H9 (cell line): ENCODE measurements around the gene CAMK2N2. TPM values are rescaled to one million over a fixed set of nuclear protein-coding genes. Genes with fewer than 3 reads are reported as not detected.

Experiments
- DNase-seq: peaks from one replicate; pipeline ENCODE4 v3.0.0-alpha.2; 2017
- H2AFZ ChIP-seq: one replicate; pipeline ENCODE4 v1.6.1; 2013; ENCODE audit warnings: mild to moderate bottlenecking, low read length, control low read depth, moderate library complexity
- H2AK5ac ChIP-seq: 2 replicates; pipeline ENCODE4 v1.6.1; 2013; ENCODE audit warnings: low read length, control low read depth, mixed read lengths; ENCODE audit not compliant: insufficient read length
- H2BK120ac ChIP-seq: one replicate; pipeline ENCODE4 v1.6.1; 2013; ENCODE audit warnings: low read depth, mild to moderate bottlenecking, low read length, control low read depth, inconsistent platforms; ENCODE audit not compliant: poor library complexity, severe bottlenecking
- H2BK12ac ChIP-seq: 2 replicates; pipeline ENCODE4 v1.6.1; 2013; ENCODE audit warnings: low read length, control low read depth, mixed read lengths, low read depth; ENCODE audit not compliant: insufficient read length
- H2BK15ac ChIP-seq: 2 replicates; pipeline ENCODE4 v1.6.1; 2013; ENCODE audit warnings: low read depth, low read length, control low read depth
- H2BK20ac ChIP-seq: one replicate; pipeline ENCODE4 v1.6.1; 2013; ENCODE audit warnings: low read depth, mild to moderate bottlenecking, low read length, control low read depth, inconsistent platforms; ENCODE audit not compliant: poor library complexity, severe bottlenecking
- H2BK5ac ChIP-seq: 2 replicates; pipeline ENCODE4 v1.6.1; 2013; ENCODE audit warnings: low read length, control low read depth, mixed read lengths; ENCODE audit not compliant: insufficient read length
- H3K14ac ChIP-seq: 2 replicates; pipeline ENCODE4 v1.6.1; 2013; ENCODE audit warnings: low read length, control low read depth; ENCODE audit not compliant: insufficient read depth
- H3K18ac ChIP-seq: 2 replicates; pipeline ENCODE4 v1.6.1; 2013; ENCODE audit warnings: low read depth, mild to moderate bottlenecking, mixed read lengths, low read length, control low read depth; ENCODE audit not compliant: insufficient read length
- H3K23ac ChIP-seq: 2 replicates; pipeline ENCODE4 v1.6.1; 2013; ENCODE audit warnings: low read length, control low read depth, mixed read lengths, low read depth; ENCODE audit not compliant: insufficient read length
- H3K23me2 ChIP-seq: 2 replicates; pipeline ENCODE4 v1.6.1; 2013; ENCODE audit warnings: low read depth, mild to moderate bottlenecking, mixed read lengths, low read length, control low read depth; ENCODE audit not compliant: insufficient read length, poor library complexity, severe bottlenecking
- H3K27ac ChIP-seq: 2 replicates; pipeline ENCODE4 v1.5.1; 2013; ENCODE audit warnings: low read length, control low read depth, mixed read lengths, low read depth; ENCODE audit not compliant: insufficient read length
- H3K27me3 ChIP-seq: 2 replicates; pipeline ENCODE4 v1.6.1; 2013; ENCODE audit warnings: low read length, control low read depth, inconsistent platforms; ENCODE audit not compliant: insufficient read depth
- H3K4ac ChIP-seq: 2 replicates; pipeline ENCODE4 v1.6.1; 2013; ENCODE audit warnings: low read depth, mild to moderate bottlenecking, control low read depth, inconsistent platforms, low read length, moderate library complexity
- H3K4me1 ChIP-seq: 2 replicates; pipeline ENCODE4 v1.6.1; 2013; ENCODE audit warnings: low read length, control low read depth, inconsistent platforms; ENCODE audit not compliant: insufficient read depth
- H3K4me2 ChIP-seq: 2 replicates; pipeline ENCODE4 v1.6.1; 2013; ENCODE audit warnings: low read length, control low read depth, mixed read lengths; ENCODE audit not compliant: insufficient read length, insufficient read depth
- H3K56ac ChIP-seq: 2 replicates; pipeline ENCODE4 v1.6.1; 2013; ENCODE audit warnings: low read depth, mild to moderate bottlenecking, mixed read lengths, low read length, control low read depth; ENCODE audit not compliant: insufficient read length
- H3K79me1 ChIP-seq: 2 replicates; pipeline ENCODE4 v1.6.1; 2013; ENCODE audit warnings: low read depth, mild to moderate bottlenecking, moderate library complexity, low read length, control low read depth, inconsistent platforms; ENCODE audit not compliant: insufficient read depth, poor library complexity, severe bottlenecking
- H3K79me2 ChIP-seq: 2 replicates; pipeline ENCODE4 v1.6.1; 2013; ENCODE audit warnings: low read length, control low read depth, inconsistent platforms; ENCODE audit not compliant: insufficient read depth
- H3K9ac ChIP-seq: 2 replicates; pipeline ENCODE4 v1.6.1; 2013; ENCODE audit warnings: low read length, control low read depth, mixed read lengths; ENCODE audit not compliant: insufficient read length; ENCODE audit errors: extremely low read depth
- H3K9me3 ChIP-seq: one replicate; pipeline ENCODE4 v1.6.1; 2013; ENCODE audit warnings: low read depth, low read length, inconsistent platforms; ENCODE audit not compliant: control insufficient read depth
- H3T11ph ChIP-seq: one replicate; pipeline ENCODE4 v1.6.1; 2013; ENCODE audit warnings: mild to moderate bottlenecking, low read length, control low read depth, inconsistent platforms
- H4K20me1 ChIP-seq: one replicate; pipeline ENCODE4 v1.6.1; 2013; ENCODE audit not compliant: control insufficient read depth, insufficient read length, insufficient read depth
- H4K5ac ChIP-seq: 2 replicates; pipeline ENCODE4 v1.6.1; 2013; ENCODE audit warnings: low read depth, mild to moderate bottlenecking, mixed read lengths, low read length, control low read depth; ENCODE audit not compliant: insufficient read length
- H4K8ac ChIP-seq: replicated peaks from 2 replicates; pipeline ENCODE4 v1.6.1; 2013; ENCODE audit warnings: low read length, control low read depth, mixed read lengths, low read depth; ENCODE audit not compliant: insufficient read length
- H4K91ac ChIP-seq: 2 replicates; pipeline ENCODE4 v1.6.1; 2013; ENCODE audit warnings: low read depth, mild to moderate bottlenecking, moderate library complexity, mixed read lengths, low read length, control low read depth; ENCODE audit not compliant: insufficient read length
- H3K27ac Mint-ChIP-seq, 3 experiments: 2 replicates in 2 of 3; 3 replicates in 1 of 3; pipeline ENCODE4 v1.8.0; 2020 to 2021; ENCODE audit warnings: mixed read lengths in 3 of 3, mild to moderate bottlenecking in 1 of 3, moderate library complexity in 1 of 3
- H3K27me3 Mint-ChIP-seq: 2 replicates; pipeline ENCODE4 v1.8.0; 2021; ENCODE audit warnings: low read depth, mild to moderate bottlenecking, moderate library complexity, mixed read lengths
- H3K36me3 Mint-ChIP-seq, 3 experiments: 2 replicates in 2 of 3; 3 replicates in 1 of 3; pipeline ENCODE4 v1.8.0; 2020 to 2021; ENCODE audit warnings: low read depth in 3 of 3, mixed read lengths in 3 of 3; ENCODE audit not compliant: insufficient read depth in 1 of 3
- H3K4me1 Mint-ChIP-seq, 2 experiments: 2 replicates each; pipeline ENCODE4 v1.8.0; 2020; ENCODE audit warnings: mixed read lengths in 2 of 2
- H3K4me3 Mint-ChIP-seq, 2 experiments: 2 replicates in 1 of 2; 3 replicates in 1 of 2; pipeline ENCODE4 v1.8.0; 2020 to 2021; ENCODE audit warnings: mild to moderate bottlenecking in 2 of 2, mixed read lengths in 2 of 2, moderate library complexity in 1 of 2
- H3K9me3 Mint-ChIP-seq, 2 experiments: 2 replicates in 1 of 2; 3 replicates in 1 of 2; pipeline ENCODE4 v1.8.0; 2020; ENCODE audit warnings: mild to moderate bottlenecking in 2 of 2, mixed read lengths in 2 of 2, moderate library complexity in 1 of 2
- CTCF ChIP-seq: fragments of 200-600 bp; sonication (generic); conservative IDR thresholded peaks from 3 replicates; pipeline ENCODE4 v1.8.0; 2021; ENCODE audit warnings: antibody characterized with exemption, mild to moderate bottlenecking
- WGBS: extraction: QIAGEN DNeasy Blood & Tissue Kit; methylation state at CpG from one replicate; pipeline ENCODE4 v1.1.7; 2013; ENCODE audit warnings: missing lambda C conversion rate, low lambda C conversion rate, mixed read lengths; ENCODE audit not compliant: insufficient read length; ENCODE audit errors: extremely low coverage; 5-methylcytosine and 5-hydroxymethylcytosine counted together
- total RNA-seq: library from RNA; stranded (reverse); gene quantifications from 2 replicates; pipeline ENCODE4 v1.2.1, GENCODE V29; 2021

CAMK2N2 gene
- total RNA-seq, 1 experiment from 2014 or later: 12.6 TPM

GRCh38 chr3:184237807-184238206 lies 23.5 kb downstream of the CAMK2N2 start:
- no peak overlapping the region for H4K5ac ChIP-seq
- no peak overlapping the region for H3T11ph ChIP-seq
- H3K9ac ChIP-seq: no peak overlapping the region
- no peak overlapping the region for H3K4me2 ChIP-seq
- no peak for DNase-seq
- H3K4me3 Mint-ChIP-seq: no peak overlapping the region
- no peak overlapping the region for H3K23ac ChIP-seq
- H3K79me2 ChIP-seq: no peaks in the 10 kb centered on the region
- H3K4me1 ChIP-seq: no peaks in the 10 kb centered on the region
- no peak overlapping the region for H4K8ac ChIP-seq
- no peak overlapping the region for H2BK15ac ChIP-seq
- H2AK5ac ChIP-seq: no peak overlapping the region
- peaks cover 4 to 9% (median 7%) of the 10 kb centered on the region in 3 experiments; a peak in 6 of 7 replicates for H3K36me3 Mint-ChIP-seq
- H3K4ac ChIP-seq: no peak overlapping the region
- H3K27me3 Mint-ChIP-seq: peaks cover 11% of the 10 kb centered on the region
- H3K18ac ChIP-seq: no peak overlapping the region
- H3K4me1 Mint-ChIP-seq: 0 out of 4 replicates have a peak, but pooled peaks cover 0 to 4% of the 10 kb centered on the region in 2 experiments
- TF ChIP-seq CTCF: no peak
- no peaks in the 10 kb centered on the region for H4K20me1 ChIP-seq
- H3K56ac ChIP-seq: no peak overlapping the region
- no peak overlapping the region for H3K14ac ChIP-seq
- H2BK12ac ChIP-seq: no peak overlapping the region
- H4K91ac ChIP-seq: no peak overlapping the region
- H3K27ac ChIP-seq: no peak overlapping the region
- no peaks in the 10 kb centered on the region for H3K9me3 Mint-ChIP-seq
- H3K9me3 ChIP-seq: no peaks in the 10 kb centered on the region
- H2BK5ac ChIP-seq: no peak overlapping the region
- no peaks in the 10 kb centered on the region for H3K23me2 ChIP-seq
- H3K27ac Mint-ChIP-seq: no peak overlapping the region
- H3K27me3 ChIP-seq: no peaks in the 10 kb centered on the region; the same call in 1 of the 2 replicates
- H2BK120ac ChIP-seq: no peak overlapping the region
- WGBS: no CpG with 5 or more reads among the region's 1 CpG
- H2BK20ac ChIP-seq: no peak overlapping the region
- H3K79me1 ChIP-seq: no peaks in the 10 kb centered on the region
- H2AFZ ChIP-seq: no peak overlapping the region
